GM21390 (cell line): Measurements from ENCODE around the gene GTF3C5.
"Not testable (repeated sequence)": the region's sequence is repeated elsewhere in the genome, so short reads cannot be mapped to it uniquely, and the experiment has no call there.

Experiments
- ATAC-seq: cut with Tn5 transposase; IDR thresholded peaks from one replicate; pipeline ENCODE4 v1.9.1; 2021; ENCODE audit not compliant: unreplicated experiment

Gene GTF3C5

GRCh38 chr9:132995879-132996278 is 34.9 kb upstream of the GTF3C5 start:
- ATAC-seq: no peak

- ATAC-seq: no peak
Measured at GRCh38 chr9:132996526-132996925, 34.3 kb upstream of the GTF3C5 start.

- no peak for ATAC-seq
Measured at GRCh38 chr9:132997591-132997990, 33.2 kb upstream of the GTF3C5 start.

- not testable (repeated sequence) for ATAC-seq
Measured at GRCh38 chr9:132998221-132998620, 32.6 kb upstream of the GTF3C5 start.

GRCh38 chr9:132998831-132999635 is 31.8 kb upstream of the GTF3C5 start:
- no peak for ATAC-seq

GRCh38 chr9:133002147-133003070 is 28.4 kb upstream of the GTF3C5 start:
- no peak for ATAC-seq

- ATAC-seq: no peak
Measured at GRCh38 chr9:133003071-133003461, 27.7 kb upstream of the GTF3C5 start.

GRCh38 chr9:133003671-133004090 is 27.1 kb upstream of the GTF3C5 start:
- ATAC-seq: no peak

- no peak for ATAC-seq
Measured at GRCh38 chr9:133004091-133004998, 26.5 kb upstream of the GTF3C5 start.

GRCh38 chr9:133004999-133005760 is 25.6 kb upstream of the GTF3C5 start:
- no peak for ATAC-seq

GRCh38 chr9:133005957-133006356 is 24.8 kb upstream of the GTF3C5 start:
- ATAC-seq: no peak

GRCh38 chr9:133006731-133007352 is 24.0 kb upstream of the GTF3C5 start:
- no peak for ATAC-seq

- ATAC-seq: no peak
Measured at GRCh38 chr9:133008406-133008805, 22.4 kb upstream of the GTF3C5 start.

- no peak for ATAC-seq
Measured at GRCh38 chr9:133008824-133009223, 22.0 kb upstream of the GTF3C5 start.

GRCh38 chr9:133009906-133010582 is 20.8 kb upstream of the GTF3C5 start:
- ATAC-seq: no peak

GRCh38 chr9:133014696-133015095 is 16.1 kb upstream of the GTF3C5 start:
- ATAC-seq: no peak

- no peak for ATAC-seq
Measured at GRCh38 chr9:133023117-133023890, 7.5 kb upstream of the GTF3C5 start.

GRCh38 chr9:133026426-133026825 is 4.4 kb upstream of the GTF3C5 start:
- ATAC-seq: no peak
